Progenitor cell of endocrine pancreas (in vitro differentiated cells): ENCODE measurements around the gene GTF2H3. TPM values are rescaled to one million over a fixed set of nuclear protein-coding genes. Genes with fewer than 3 reads are reported as not detected.
"Not testable (repeated sequence)": the region's sequence is repeated elsewhere in the genome, so short reads cannot be mapped to it uniquely, and the experiment has no call there.

ENCODE experiments used
- DNase-seq: peaks from one replicate; pipeline ENCODE4 v3.0.0; 2021; ENCODE audit warnings: low spot score; ENCODE audit not compliant: unreplicated experiment
- H3K27ac Mint-ChIP-seq: 2 replicates; pipeline ENCODE4 v1.8.0; 2021; ENCODE audit warnings: mild to moderate bottlenecking, moderate library complexity, mixed read lengths
- H3K27me3 Mint-ChIP-seq: 2 replicates; pipeline ENCODE4 v1.8.0; 2021; ENCODE audit warnings: mixed read lengths
- H3K36me3 Mint-ChIP-seq: 2 replicates; pipeline ENCODE4 v1.8.0; 2022; ENCODE audit warnings: mixed read lengths; ENCODE audit not compliant: insufficient read depth
- H3K4me1 Mint-ChIP-seq: 2 replicates; pipeline ENCODE4 v1.8.0; 2021; ENCODE audit warnings: low read depth, mixed read lengths
- H3K4me3 Mint-ChIP-seq: 2 replicates; pipeline ENCODE4 v1.8.0; 2021; ENCODE audit warnings: low read depth, mild to moderate bottlenecking, moderate library complexity, mixed read lengths
- H3K9me3 Mint-ChIP-seq: 2 replicates; pipeline ENCODE4 v1.8.0; 2021; ENCODE audit warnings: low read depth, mixed read lengths
- total RNA-seq: library from RNA; stranded (reverse); gene quantifications from 2 replicates; pipeline ENCODE4 v1.2.1, GENCODE V29; 2021
- TF ChIP-seq, protein P1 (sequence below): fragments of 200-600 bp; sonication (generic); IDR thresholded peaks from one replicate; pipeline ENCODE4 v1.5.0; 2021; ENCODE audit warnings: antibody characterized with exemption, mild to moderate bottlenecking; ENCODE audit not compliant: unreplicated experiment

The GTF2H3 gene
- total RNA-seq, 1 donor from 2014 or later: 32.7 TPM

DNA sequence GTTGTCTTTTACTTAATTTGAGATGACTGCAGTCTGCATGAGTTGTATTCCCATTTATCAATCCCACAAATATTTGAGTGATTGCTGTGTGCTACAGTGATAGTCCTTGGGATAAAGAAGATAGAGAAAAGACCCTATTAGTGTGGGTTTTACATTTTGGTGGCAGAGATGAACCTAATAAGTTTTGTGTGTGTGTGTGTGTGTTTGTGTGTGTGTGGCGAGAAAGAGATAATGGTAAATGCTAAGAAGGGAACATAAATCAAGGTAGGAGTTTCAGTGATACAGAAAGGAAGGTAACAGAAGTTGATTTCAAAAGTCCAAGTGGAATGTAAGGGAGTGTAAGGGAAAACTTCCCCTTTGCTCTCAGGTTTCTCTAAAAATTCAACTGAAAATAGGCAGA is 34.3 kb upstream of the GTF2H3 start:
- Mint-ChIP-seq H3K36me3 (peaks cover 12% of the 10 kb centered on the region), H3K9me3 (no peaks in the 10 kb centered on the region), H3K4me1 (peaks cover 11% of the 10 kb centered on the region), H3K4me3 (peak overlapping the region; percentile 14), H3K27me3 (no peaks in the 10 kb centered on the region), H3K27ac (peak overlapping the region; percentile 26)
- no peak for DNase-seq
- TF ChIP-seq, protein P1, sequence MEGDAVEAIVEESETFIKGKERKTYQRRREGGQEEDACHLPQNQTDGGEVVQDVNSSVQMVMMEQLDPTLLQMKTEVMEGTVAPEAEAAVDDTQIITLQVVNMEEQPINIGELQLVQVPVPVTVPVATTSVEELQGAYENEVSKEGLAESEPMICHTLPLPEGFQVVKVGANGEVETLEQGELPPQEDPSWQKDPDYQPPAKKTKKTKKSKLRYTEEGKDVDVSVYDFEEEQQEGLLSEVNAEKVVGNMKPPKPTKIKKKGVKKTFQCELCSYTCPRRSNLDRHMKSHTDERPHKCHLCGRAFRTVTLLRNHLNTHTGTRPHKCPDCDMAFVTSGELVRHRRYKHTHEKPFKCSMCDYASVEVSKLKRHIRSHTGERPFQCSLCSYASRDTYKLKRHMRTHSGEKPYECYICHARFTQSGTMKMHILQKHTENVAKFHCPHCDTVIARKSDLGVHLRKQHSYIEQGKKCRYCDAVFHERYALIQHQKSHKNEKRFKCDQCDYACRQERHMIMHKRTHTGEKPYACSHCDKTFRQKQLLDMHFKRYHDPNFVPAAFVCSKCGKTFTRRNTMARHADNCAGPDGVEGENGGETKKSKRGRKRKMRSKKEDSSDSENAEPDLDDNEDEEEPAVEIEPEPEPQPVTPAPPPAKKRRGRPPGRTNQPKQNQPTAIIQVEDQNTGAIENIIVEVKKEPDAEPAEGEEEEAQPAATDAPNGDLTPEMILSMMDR: no peak

- Mint-ChIP-seq H3K9me3 (no peaks in the 10 kb centered on the region), H3K36me3 (peaks cover 12% of the 10 kb centered on the region), H3K27ac (no peak overlapping the region), H3K27me3 (no peaks in the 10 kb centered on the region), H3K4me1 (peaks cover 11% of the 10 kb centered on the region), H3K4me3 (peak overlapping the region; percentile 16)
- TF ChIP-seq, protein P1: no peak
- DNase-seq: no peak
Observed at GRCh38 chr12:123599721-123600120, 33.9 kb upstream of the GTF2H3 start.

DNA sequence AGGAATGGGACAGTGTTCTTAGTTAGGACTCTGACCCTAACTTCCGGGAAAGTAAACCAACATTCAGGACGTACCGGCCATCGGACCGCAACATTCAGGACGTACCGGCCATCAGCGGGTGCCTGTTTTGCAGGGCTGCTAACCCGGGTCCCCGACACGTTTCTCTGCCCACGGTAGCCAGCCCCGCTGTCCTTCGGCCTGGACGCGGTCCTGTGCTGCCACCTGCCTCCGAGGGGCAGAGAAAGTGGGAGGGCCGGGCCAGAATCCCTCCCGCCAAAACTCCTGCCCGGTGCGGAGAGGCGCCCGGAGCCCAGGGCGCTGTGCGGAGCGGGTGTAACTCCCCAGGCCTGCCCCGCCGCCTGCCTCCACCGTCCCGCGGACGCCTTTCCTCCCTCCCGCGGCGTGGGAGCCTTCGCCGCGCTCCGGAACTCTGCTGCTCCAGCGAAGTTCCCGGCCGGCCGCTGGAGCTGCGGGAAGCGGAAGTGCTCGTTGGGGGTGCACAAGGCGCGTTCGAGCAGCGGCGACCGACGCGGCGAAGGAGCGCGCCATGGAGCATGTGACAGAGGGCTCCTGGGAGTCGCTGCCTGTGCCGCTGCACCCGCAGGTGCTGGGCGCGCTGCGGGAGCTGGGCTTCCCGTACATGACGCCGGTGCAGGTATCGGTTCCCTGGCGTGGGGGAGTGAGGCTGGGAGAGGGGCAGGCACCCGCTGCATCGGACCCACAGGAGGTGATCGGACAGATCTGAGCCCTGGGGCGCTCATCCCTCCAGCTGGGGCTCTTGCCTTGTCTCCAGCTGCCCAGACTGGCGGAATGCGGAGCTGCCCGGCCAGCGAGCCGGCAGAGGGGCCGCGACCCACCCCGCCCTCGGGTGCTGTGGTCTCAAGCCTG is 31.8 kb upstream of the GTF2H3 start, which contains the start of gene DDX55:
Gene DDX55, plus strand, starts transcription at position 498 of the 888 bp plus-strand sequence. Its CDS starts 50 bp downstream, at position 548.
- peaks cover 5% of the 10 kb centered on the region for H3K36me3 Mint-ChIP-seq
- H3K27ac Mint-ChIP-seq: peak within 1 kb of the TSS; percentile 97
- H3K9me3 Mint-ChIP-seq: no peaks in the 10 kb centered on the region
- TF ChIP-seq, protein P1: peak; percentile 58
- peak within 1 kb of the TSS; percentile 97 for H3K4me3 Mint-ChIP-seq
- H3K27me3 Mint-ChIP-seq: no peaks in the 10 kb centered on the region
- peaks cover 11% of the 10 kb centered on the region for H3K4me1 Mint-ChIP-seq
- DNase-seq: peak; percentile 66

DNA sequence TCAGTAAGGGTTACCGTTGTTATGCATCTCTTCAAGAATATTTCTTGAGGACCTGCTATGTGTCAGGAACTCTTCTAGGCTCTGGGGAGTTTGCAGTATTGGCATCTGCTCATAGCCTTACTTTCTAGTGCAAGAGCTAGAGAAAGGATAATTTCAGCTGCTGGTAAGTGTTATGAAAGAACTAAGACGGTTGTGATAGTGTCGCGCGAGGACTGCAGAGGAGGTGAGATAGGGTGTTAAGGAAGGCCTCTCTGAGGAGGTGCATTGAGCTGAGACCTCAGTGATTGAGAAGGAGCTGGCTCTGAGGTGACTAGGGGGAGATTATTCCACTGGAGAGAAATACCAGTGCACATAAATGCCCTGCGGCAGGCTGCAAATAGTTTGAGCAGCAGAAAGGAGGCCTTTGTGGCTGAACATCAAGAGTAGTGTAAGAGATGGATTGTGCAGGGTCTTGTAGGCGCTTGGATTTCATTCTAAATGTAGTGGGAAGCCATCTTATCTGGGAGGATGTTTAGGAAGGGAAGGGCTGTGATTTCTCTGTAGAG is 30.9 kb upstream of the GTF2H3 start:
- Mint-ChIP-seq H3K9me3 (no peaks in the 10 kb centered on the region), H3K36me3 (peaks cover 4% of the 10 kb centered on the region)

DNA sequence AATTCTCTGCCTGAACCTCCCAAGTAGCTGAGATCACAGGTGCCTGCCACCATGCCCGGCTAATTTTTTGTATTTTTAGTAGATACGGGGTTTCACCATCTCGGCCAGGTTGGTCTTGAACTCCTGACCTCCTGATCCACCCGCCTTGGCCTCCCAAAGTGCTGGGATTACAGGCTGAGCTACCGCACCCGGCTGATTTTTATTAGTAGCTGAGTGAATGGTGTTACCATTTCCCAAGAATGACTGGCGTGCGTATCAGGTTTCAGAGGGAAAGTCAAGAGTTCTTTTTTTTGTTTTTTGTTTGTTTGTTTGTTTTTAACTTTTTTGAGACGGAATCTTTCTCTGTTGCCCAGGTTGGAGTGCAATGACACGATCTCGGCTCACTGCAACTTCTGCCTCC is 30.1 kb upstream of the GTF2H3 start:
- H3K9me3 Mint-ChIP-seq, H3K36me3 Mint-ChIP-seq, H3K27ac Mint-ChIP-seq, H3K27me3 Mint-ChIP-seq, DNase-seq: not testable (repeated sequence)
- H3K4me3 Mint-ChIP-seq: peak overlapping the region; percentile 22
- H3K4me1 Mint-ChIP-seq: peaks cover 11% of the 10 kb centered on the region

More for the DNA sequence above, 30.9 kb upstream of the GTF2H3 start:
- DNase-seq: no peak
- H3K4me3 Mint-ChIP-seq: peak overlapping the region; percentile 97
- H3K27me3 Mint-ChIP-seq: no peaks in the 10 kb centered on the region
- H3K4me1 Mint-ChIP-seq: peaks cover 11% of the 10 kb centered on the region
- peak overlapping the region; percentile 43 for H3K27ac Mint-ChIP-seq
- TF ChIP-seq, protein P1: no peak
